Natural killer cell (primary cell): ENCODE data around the gene HES3. TPM values are rescaled to one million over a fixed set of nuclear protein-coding genes. Genes with fewer than 3 reads are reported as not detected.

Source experiments
- ATAC-seq, 3 donors: fragments of 150-1000 bp in 2 of 3; fragments of 200-7000 bp in 1 of 3; cut with Tn5 transposase; 1 replicate in 1 of 3; 2 replicates in 2 of 3; pipeline ENCODE4 v1.10.0; 2021; ENCODE audit warnings: mild to moderate bottlenecking in 2 of 3, moderate library complexity in 2 of 3
- DNase-seq, 2 donors: peaks; one replicate each; pipeline versions ENCODE4 v3.0.0 to v3.0.0-alpha.2; 2013 to 2021; ENCODE audit warnings: mixed read lengths in 1 of 2
- H3K27ac ChIP-seq: one replicate; pipeline ENCODE4 v1.5.1; 2013; ENCODE audit warnings: mild to moderate bottlenecking, low read length
- H3K27me3 ChIP-seq: one replicate; pipeline ENCODE4 v1.6.1; 2013; ENCODE audit warnings: low read length; ENCODE audit not compliant: control insufficient read depth, insufficient read depth
- H3K36me3 ChIP-seq: one replicate; pipeline ENCODE4 v1.6.1; 2013; ENCODE audit warnings: low read length; ENCODE audit not compliant: control insufficient read depth, insufficient read depth
- H3K4me1 ChIP-seq: one replicate; pipeline ENCODE4 v1.6.1; 2013; ENCODE audit warnings: low read length; ENCODE audit not compliant: control insufficient read depth, insufficient read depth
- H3K4me3 ChIP-seq: one replicate; pipeline ENCODE4 v1.5.1; 2013; ENCODE audit warnings: low read length
- H3K9me3 ChIP-seq: one replicate; pipeline ENCODE4 v1.6.1; 2013; ENCODE audit warnings: low read length; ENCODE audit not compliant: control insufficient read depth, insufficient read depth
- H3K27ac Mint-ChIP-seq, 2 donors: one replicate each; pipeline ENCODE4 v1.8.0; 2022; ENCODE audit warnings: mild to moderate bottlenecking in 2 of 2, mixed read lengths in 2 of 2, moderate library complexity in 1 of 2
- H3K27me3 Mint-ChIP-seq, 2 donors: one replicate each; pipeline ENCODE4 v1.8.0; 2022; ENCODE audit warnings: low read depth in 2 of 2, mixed read lengths in 2 of 2
- H3K36me3 Mint-ChIP-seq: one replicate; pipeline ENCODE4 v1.8.0; 2022; ENCODE audit warnings: mixed read lengths
- H3K4me1 Mint-ChIP-seq, 2 donors: one replicate each; pipeline ENCODE4 v1.8.0; 2022; ENCODE audit warnings: mixed read lengths in 2 of 2
- H3K4me3 Mint-ChIP-seq: one replicate; pipeline ENCODE4 v1.8.0; 2022; ENCODE audit warnings: mild to moderate bottlenecking, moderate library complexity, mixed read lengths
- H3K9me3 Mint-ChIP-seq, 2 donors: one replicate each; pipeline ENCODE4 v1.8.0; 2022; ENCODE audit warnings: mixed read lengths in 2 of 2
- CTCF ChIP-seq: fragments of 200-600 bp; IDR thresholded peaks from one replicate; pipeline ENCODE4 v1.8.0; 2022; ENCODE audit warnings: antibody characterized with exemption
- WGBS: methylation state at CpG from one replicate; pipeline ENCODE4 v1.1.7; 2013; ENCODE audit warnings: missing lambda C conversion rate; ENCODE audit not compliant: insufficient coverage; 5-methylcytosine and 5-hydroxymethylcytosine counted together
- intact Hi-C: fragments of 100-400 bp; cut with micrococcal nuclease; formaldehyde crosslinking; loops from one replicate; pipeline ENCODE4 v1.14.2; 2022
- total RNA-seq, 4 donors: library from RNA; stranded (reverse); fragments of 120-200 nt in 1 of 4; gene quantifications; one replicate each; pipeline versions ENCODE4 v1.2.3 to v1.2.4, GENCODE V29; 2013 to 2022

HES3 gene
- total RNA-seq, 3 donors from 2014 or later (not counting 1 experiment from before 2014, with no cell fraction given) = not detected

- TF ChIP-seq CTCF = no peak
- no peak for ATAC-seq
- no peaks in the 10 kb centered on the region for H3K36me3 Mint-ChIP-seq
- Histone ChIP-seq H3K4me3 (no peak overlapping the region), H3K4me1 (peaks cover 14% of the 10 kb centered on the region), H3K27ac (no peak overlapping the region), H3K9me3 (no peaks in the 10 kb centered on the region), H3K36me3 (peaks cover 23% of the 10 kb centered on the region), H3K27me3 (no peaks in the 10 kb centered on the region)
- 67% methylated on average over 1 of the region's 1 CpG for WGBS
- H3K4me1 Mint-ChIP-seq = peaks cover 11 to 16% of the 10 kb centered on the region in 2 donors
- H3K4me3 Mint-ChIP-seq = peak overlapping the region; percentile 35
- no peak overlapping the region for H3K27ac Mint-ChIP-seq
- no peak for DNase-seq
- peaks cover 0 to 3% of the 10 kb centered on the region in 2 donors for H3K27me3 Mint-ChIP-seq
- intact Hi-C loops = no loop called here
- no peaks in the 10 kb centered on the region for H3K9me3 Mint-ChIP-seq
These were observed 10.6 kb upstream of the HES3 start for GRCh38 chr1:6233376-6233775.

GRCh38 chr1:6234502-6235295 lies 9.3 kb upstream of the HES3 start:
- Mint-ChIP-seq H3K9me3 (no peaks in the 10 kb centered on the region), H3K4me3 (peak overlapping the region; percentile 88), H3K27me3 (peaks cover 7 to 8% of the 10 kb centered on the region in 2 donors), H3K27ac (peak overlapping the region; percentile 53 to 77), H3K36me3 (no peaks in the 10 kb centered on the region), H3K4me1 (peaks cover 11 to 16% of the 10 kb centered on the region in 2 donors)
- peaks cover 14% of the 10 kb centered on the region for H3K4me1 ChIP-seq
- H3K4me3 ChIP-seq = peak overlapping the region; percentile 64
- no peak for ATAC-seq
- no peaks in the 10 kb centered on the region for H3K27me3 ChIP-seq
- WGBS = 87% methylated on average over 18 of the region's 20 CpGs
- no peaks in the 10 kb centered on the region for H3K9me3 ChIP-seq
- DNase-seq = no peak
- TF ChIP-seq CTCF = no peak
- intact Hi-C loops = no loop called here
- H3K36me3 ChIP-seq = peaks cover 18% of the 10 kb centered on the region
- H3K27ac ChIP-seq = no peak overlapping the region

GRCh38 chr1:6235296-6235677 lies 8.7 kb upstream of the HES3 start:
- H3K27ac Mint-ChIP-seq = peak overlapping the region; percentile 53 to 77
- H3K4me1 Mint-ChIP-seq = peaks cover 11 to 16% of the 10 kb centered on the region in 2 donors
- H3K27me3 ChIP-seq = peaks cover 5% of the 10 kb centered on the region
- no peaks in the 10 kb centered on the region for H3K9me3 ChIP-seq
- DNase-seq (peak in 1 of 2 donors; percentile 37), ATAC-seq (peak in 1 of 3 donors; percentile 25)
- WGBS = 0% methylated on average over 30 of the region's 30 CpGs
- no peaks in the 10 kb centered on the region for H3K36me3 Mint-ChIP-seq
- H3K4me3 ChIP-seq = peak overlapping the region; percentile 64
- H3K27me3 Mint-ChIP-seq = peaks cover 8 to 13% of the 10 kb centered on the region in 2 donors
- H3K9me3 Mint-ChIP-seq = no peaks in the 10 kb centered on the region
- intact Hi-C loops = no loop called here
- TF ChIP-seq CTCF = no peak
- peaks cover 14% of the 10 kb centered on the region for H3K4me1 ChIP-seq
- H3K27ac ChIP-seq = peak overlapping the region; percentile 33
- H3K36me3 ChIP-seq = peaks cover 18% of the 10 kb centered on the region
- peak overlapping the region; percentile 88 for H3K4me3 Mint-ChIP-seq
